PC-3 (cell line): ENCODE results near the gene ELMOD2. TPM values are rescaled to one million over a fixed set of nuclear protein-coding genes. Genes with fewer than 3 reads are reported as not detected.
"Not testable (repeated sequence)": the region's sequence is repeated elsewhere in the genome, so short reads cannot be mapped to it uniquely, and the experiment has no call there.

Source experiments
- ATAC-seq: fragments of 200-7000 bp; cut with Tn5 transposase; 2 replicates; pipeline ENCODE4 v1.9.1; 2020; ENCODE audit warnings: mild to moderate bottlenecking, moderate library complexity
- BruUV-seq: library from RNA; stranded (reverse); fragments of 400-500 nt; replicated peaks from 2 replicates; lab custom pipeline; 2021; lab: Mats Ljungman, UMichigan
- CTCF ChIA-PET: fragments of 300-600 bp; sonication (Branson Sonifier 250); formaldehyde crosslinking; loops from one replicate; lab custom pipeline; 2022; ENCODE audit warnings: antibody characterized with exemption; lab: Charles Lee
- POLR2A ChIA-PET: fragments of 300-600 bp; sonication (Branson Sonifier 250); formaldehyde crosslinking; loops from one replicate; lab custom pipeline; 2022; ENCODE audit warnings: antibody characterized with exemption; ENCODE audit not compliant: unreplicated experiment; lab: Charles Lee
- DNase-seq: peaks from one replicate; pipeline ENCODE4 v3.0.0-alpha.2; 2015
- H2AFZ ChIP-seq: fragments of 300-600 bp; sonication (generic); 2 replicates; pipeline ENCODE4 v1.6.0; 2016; ENCODE audit warnings: antibody characterized with exemption, low read length
- H3F3A ChIP-seq: fragments of 300-600 bp; sonication (generic); one replicate; pipeline ENCODE4 v1.6.0; 2017; ENCODE audit warnings: antibody characterized with exemption, low read length, control low read depth, mild to moderate bottlenecking; ENCODE audit not compliant: unreplicated experiment
- H3K27ac ChIP-seq: fragments of 300-600 bp; sonication (generic); 2 replicates; pipeline ENCODE4 v1.5.1; 2016; ENCODE audit warnings: mild to moderate bottlenecking, low read length
- H3K27me3 ChIP-seq: fragments of 300-600 bp; sonication (generic); 2 replicates; pipeline ENCODE4 v1.6.1; 2016; ENCODE audit warnings: low read length, mixed read lengths
- H3K36me3 ChIP-seq: fragments of 300-600 bp; sonication (generic); 2 replicates; pipeline ENCODE4 v1.6.1; 2016; ENCODE audit warnings: low read depth, mixed run types, low read length, mixed read lengths
- H3K4me1 ChIP-seq: fragments of 300-600 bp; sonication (generic); 2 replicates; pipeline ENCODE4 v1.5.1; 2016; ENCODE audit warnings: low read length; ENCODE audit not compliant: insufficient read depth
- H3K4me2 ChIP-seq: fragments of 300-600 bp; sonication (generic); 2 replicates; pipeline ENCODE4 v1.6.0; 2016; ENCODE audit warnings: low read length
- H3K4me3 ChIP-seq: fragments of 300-600 bp; sonication (generic); 2 replicates; pipeline ENCODE4 v1.5.1; 2016; ENCODE audit warnings: mild to moderate bottlenecking, low read length, mixed read lengths
- H3K79me2 ChIP-seq: fragments of 300-600 bp; sonication (generic); 2 replicates; pipeline ENCODE4 v1.6.1; 2017; ENCODE audit warnings: low read length, mixed read lengths
- H3K9ac ChIP-seq: fragments of 300-600 bp; sonication (generic); 2 replicates; pipeline ENCODE4 v1.6.0; 2016; ENCODE audit warnings: mild to moderate bottlenecking, low read length
- H3K9me2 ChIP-seq: fragments of 300-600 bp; sonication (generic); replicated peaks from 2 replicates; pipeline ENCODE4 v1.6.1; 2016; ENCODE audit warnings: mixed run types, low read length, mixed read lengths
- H3K9me3 ChIP-seq: fragments of 300-600 bp; sonication (generic); 2 replicates; pipeline ENCODE4 v1.6.1; 2016; ENCODE audit warnings: low read length, mixed read lengths
- H4K20me1 ChIP-seq: fragments of 300-600 bp; sonication (generic); 2 replicates; pipeline ENCODE4 v1.6.1; 2016; ENCODE audit warnings: low read length, mixed read lengths
- CTCF ChIP-seq: fragments of 300-600 bp; sonication (generic); conservative IDR thresholded peaks from 2 replicates; pipeline ENCODE4 v1.5.1; 2017; ENCODE audit warnings: antibody characterized with exemption, low read depth, mild to moderate bottlenecking, low read length
- EZH2 ChIP-seq: fragments of 300-600 bp; sonication (generic); IDR thresholded peaks from one replicate; pipeline ENCODE4 v1.6.1; 2017; ENCODE audit warnings: antibody characterized with exemption, mild to moderate bottlenecking, low read length; ENCODE audit not compliant: unreplicated experiment
- EZH2phosphoT487 ChIP-seq: fragments of 300-600 bp; sonication (generic); IDR thresholded peaks from 2 replicates; pipeline ENCODE4 v1.6.1; 2018; ENCODE audit warnings: mild to moderate bottlenecking, antibody characterized with exemption, low read length, borderline replicate concordance
- intact Hi-C: fragments of 100-400 bp; cut with micrococcal nuclease; formaldehyde crosslinking; loops from 2 replicates; pipeline ENCODE4 v1.9.0; 2023
- total RNA-seq: library from RNA; depleted of rRNA; stranded (reverse); fragments of >200 nt; gene quantifications from 2 replicates; pipeline ENCODE4 v1.2.3, GENCODE V29; 2014

ELMOD2 gene
- total RNA-seq, 1 experiment from 2014 or later, result 10.1 TPM

- Histone ChIP-seq H3K9me3 (no peaks in the 10 kb centered on the region), H3K9me2 (no peaks in the 10 kb centered on the region), H3K4me2 (no peak overlapping the region), H4K20me1 (no peaks in the 10 kb centered on the region), H2AFZ (no peak overlapping the region), H3K27me3 (no peaks in the 10 kb centered on the region), H3K4me1 (no peaks in the 10 kb centered on the region), H3F3A (no peaks in the 10 kb centered on the region), H3K79me2 (no peaks in the 10 kb centered on the region), H3K36me3 (no peaks in the 10 kb centered on the region), H3K9ac (no peak overlapping the region), H3K27ac (no peak overlapping the region), H3K4me3 (no peak overlapping the region)
- POLR2A ChIA-PET, result no interaction called here
- CTCF ChIA-PET, result no interaction called here
- no TSS peak for BruUV-seq
- intact Hi-C loops, result no loop called here
- DNase-seq (no peak), ATAC-seq (no peak)
- TF ChIP-seq CTCF (no peak), EZH2 (no peak), EZH2phosphoT487 (no peak)
Observed at GRCh38 chr4:140504261-140504660, 19.7 kb upstream of the ELMOD2 start.

DNA sequence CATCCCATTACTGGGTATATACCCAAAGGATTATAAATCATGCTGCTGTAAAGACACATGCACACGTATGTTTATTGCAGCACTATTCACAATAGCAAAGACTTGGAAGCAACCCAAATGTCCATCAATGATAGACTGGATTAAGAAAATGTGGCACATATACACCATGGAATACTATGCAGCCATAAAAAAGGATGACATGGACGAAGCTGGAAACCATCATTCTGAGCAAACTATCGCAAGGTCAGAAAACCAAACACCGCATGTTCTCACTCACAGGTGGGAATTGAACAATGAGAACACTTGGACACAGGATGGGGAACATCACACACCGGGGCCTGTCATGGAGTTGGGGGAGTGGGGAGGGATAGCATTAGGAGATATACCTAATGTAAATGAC lies 10.2 kb upstream of the ELMOD2 start:
- not testable (repeated sequence) for H3K4me1 ChIP-seq

DNA sequence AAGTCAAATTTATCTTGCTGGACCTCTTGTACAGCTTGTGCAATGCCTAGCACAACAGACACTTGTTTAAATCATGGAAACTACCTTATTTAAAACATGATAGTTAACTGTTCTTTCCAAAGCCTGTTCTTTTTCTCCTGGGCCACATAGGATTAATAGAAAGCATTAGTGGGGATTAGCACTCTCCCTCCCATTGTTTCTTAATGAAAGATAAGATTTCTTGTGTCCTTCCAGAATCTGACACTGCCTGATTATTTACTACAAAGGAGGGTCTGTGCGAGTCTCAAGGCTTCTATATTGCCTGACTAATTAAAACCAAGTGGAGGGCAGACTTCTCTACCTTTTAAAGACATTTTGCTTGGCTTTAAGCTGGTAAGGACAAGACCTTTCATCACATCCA lies 8.5 kb upstream of the ELMOD2 start:
- ChIA-PET CTCF (no interaction called here), POLR2A (no interaction called here)
- TF ChIP-seq CTCF, result no peak
- no peak for TF ChIP-seq EZH2phosphoT487
- no peak for TF ChIP-seq EZH2
- Histone ChIP-seq H2AFZ (no peak overlapping the region), H3K9ac (no peak overlapping the region), H3K79me2 (no peaks in the 10 kb centered on the region), H3K4me1 (no peaks in the 10 kb centered on the region), H4K20me1 (no peaks in the 10 kb centered on the region), H3K4me2 (no peak overlapping the region), H3K27ac (no peak overlapping the region), H3F3A (no peaks in the 10 kb centered on the region), H3K27me3 (no peaks in the 10 kb centered on the region), H3K4me3 (no peak overlapping the region), H3K9me3 (no peaks in the 10 kb centered on the region), H3K9me2 (no peaks in the 10 kb centered on the region), H3K36me3 (no peaks in the 10 kb centered on the region)
- intact Hi-C loops, result no loop called here
- DNase-seq (no peak), ATAC-seq (no peak)
- no TSS peak for BruUV-seq

More for the DNA sequence above, 10.2 kb upstream of the ELMOD2 start:
- H3K27me3 ChIP-seq, H3K4me2 ChIP-seq, intact Hi-C loops, BruUV-seq, H3K9me2 ChIP-seq, H3K79me2 ChIP-seq, H2AFZ ChIP-seq, H3K27ac ChIP-seq, H3K9me3 ChIP-seq, ATAC-seq, H3K9ac ChIP-seq, H4K20me1 ChIP-seq, H3F3A ChIP-seq, H3K4me3 ChIP-seq, H3K36me3 ChIP-seq, CTCF ChIA-PET, POLR2A ChIA-PET, DNase-seq: not testable (repeated sequence)
